ENCODE data around the gene MYH3. TPM values are rescaled to one million over a fixed set of nuclear protein-coding genes. Genes with fewer than 3 reads are reported as not detected.
A peak's percentile ranks its signal among the peaks of the same experiment; 100 is the strongest.

Gene MYH3
- total and polyA plus RNA-seq, 7 donors = 1.9 to 261 (median 5.8) TPM

GRCh38 chr17:10648381-10648780 lies 8.7 kb downstream of the MYH3 start:
- TF ChIP-seq, protein P1, sequence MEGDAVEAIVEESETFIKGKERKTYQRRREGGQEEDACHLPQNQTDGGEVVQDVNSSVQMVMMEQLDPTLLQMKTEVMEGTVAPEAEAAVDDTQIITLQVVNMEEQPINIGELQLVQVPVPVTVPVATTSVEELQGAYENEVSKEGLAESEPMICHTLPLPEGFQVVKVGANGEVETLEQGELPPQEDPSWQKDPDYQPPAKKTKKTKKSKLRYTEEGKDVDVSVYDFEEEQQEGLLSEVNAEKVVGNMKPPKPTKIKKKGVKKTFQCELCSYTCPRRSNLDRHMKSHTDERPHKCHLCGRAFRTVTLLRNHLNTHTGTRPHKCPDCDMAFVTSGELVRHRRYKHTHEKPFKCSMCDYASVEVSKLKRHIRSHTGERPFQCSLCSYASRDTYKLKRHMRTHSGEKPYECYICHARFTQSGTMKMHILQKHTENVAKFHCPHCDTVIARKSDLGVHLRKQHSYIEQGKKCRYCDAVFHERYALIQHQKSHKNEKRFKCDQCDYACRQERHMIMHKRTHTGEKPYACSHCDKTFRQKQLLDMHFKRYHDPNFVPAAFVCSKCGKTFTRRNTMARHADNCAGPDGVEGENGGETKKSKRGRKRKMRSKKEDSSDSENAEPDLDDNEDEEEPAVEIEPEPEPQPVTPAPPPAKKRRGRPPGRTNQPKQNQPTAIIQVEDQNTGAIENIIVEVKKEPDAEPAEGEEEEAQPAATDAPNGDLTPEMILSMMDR (IDR thresholded peaks at IDR 0.05) = no peak
- 90 to 91% (median 91%) methylated on average over 5 of the region's 5 CpGs for WGBS, 3 donors
- Histone ChIP-seq H3K27me3 (ENCODE audit: insufficient read depth in 3 of 3, low read length in 2 of 3) (no peaks in the 10 kb centered on the region), H3K36me3 (ENCODE audit: insufficient read depth in 1 of 2, low read depth in 1 of 2) (peaks cover 0 to 49% of the 10 kb centered on the region in 2 donors), H3K9me3 (no peaks in the 10 kb centered on the region), H3K4me1 (no peaks in the 10 kb centered on the region), H3K27ac (no peak overlapping the region), H3K4me3 (no peak overlapping the region)
- intact Hi-C loops (cut with DNase I) = loop anchor here in 1 of 2 donors (5.0 kb wide), 1 partner anchor 199 kb away; no protein-coding TSS in a partner anchor
- ATAC-seq (no peak), DNase-seq (no peak)

DNA sequence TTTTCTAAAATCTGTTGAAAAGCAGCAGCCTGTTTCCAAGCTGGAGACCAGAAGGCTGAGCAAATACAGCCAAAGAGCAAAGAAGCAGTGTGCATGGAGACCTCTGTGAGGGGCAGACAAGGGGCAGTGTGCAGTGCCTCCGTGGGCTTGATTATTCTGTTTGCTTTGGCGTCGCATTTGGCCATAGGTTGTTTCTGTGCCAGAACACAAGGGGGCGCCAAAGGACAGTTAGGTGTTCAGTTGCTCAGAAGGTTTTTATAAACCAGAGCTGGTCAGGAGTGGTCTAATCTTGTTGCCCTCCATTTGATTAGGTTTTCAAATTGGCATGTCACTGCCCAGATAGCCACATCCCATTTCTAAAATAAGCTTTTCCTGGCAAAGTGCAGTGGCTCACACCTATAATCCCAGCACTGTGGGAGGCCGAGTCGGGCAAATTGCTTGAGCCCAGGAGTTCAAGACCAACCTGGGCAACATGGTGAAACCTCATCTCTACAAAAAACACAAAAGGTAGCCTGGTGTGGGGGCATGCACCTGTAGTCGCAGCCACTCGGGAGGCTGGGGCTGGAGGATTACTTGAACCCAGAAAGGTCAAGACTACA lies 10.6 kb downstream of the MYH3 start:
- TF ChIP-seq, protein P1 (IDR thresholded peaks at IDR 0.05) = peak; percentile 87
- peaks cover 0 to 68% of the 10 kb centered on the region in 2 donors for H3K36me3 ChIP-seq (ENCODE audit: insufficient read depth in 1 of 2, low read depth in 1 of 2)
- H3K27ac ChIP-seq = no peak overlapping the region
- H3K4me3 ChIP-seq = no peak overlapping the region
- no peaks in the 10 kb centered on the region for H3K27me3 ChIP-seq (ENCODE audit: insufficient read depth in 3 of 3, low read length in 2 of 3)
- DNase-seq (peak; percentile 65 to 82), ATAC-seq (peak; percentile 72 to 89 (median 82))
- 34 to 39% (median 36%) methylated on average over 8 of the region's 8 CpGs for WGBS, 3 donors
- H3K9me3 ChIP-seq = no peaks in the 10 kb centered on the region
- no peaks in the 10 kb centered on the region for H3K4me1 ChIP-seq
- intact Hi-C loops (cut with DNase I) = loop anchor here (1.0 to 5.0 kb wide), 2 partner anchors 198 to 201 kb away; no protein-coding TSS in a partner anchor

GRCh38 chr17:10640475-10640874 lies 16.6 kb downstream of the MYH3 start:
- Histone ChIP-seq H3K4me3 (no peak overlapping the region), H3K27ac (no peak overlapping the region), H3K9me3 (no peaks in the 10 kb centered on the region), H3K4me1 (no peaks in the 10 kb centered on the region), H3K27me3 (ENCODE audit: insufficient read depth in 3 of 3, low read length in 2 of 3) (no peaks in the 10 kb centered on the region), H3K36me3 (ENCODE audit: insufficient read depth in 1 of 2, low read depth in 1 of 2) (peaks cover 2 to 93% of the 10 kb centered on the region in 2 donors)
- 25 to 73% (median 61%) methylated on average over 3 of the region's 3 CpGs for WGBS, 3 donors
- TF ChIP-seq, protein P1 (IDR thresholded peaks at IDR 0.05) = no peak
- DNase-seq (no peak), ATAC-seq (peak in 1 of 4 donors; percentile 36)
- intact Hi-C loops (cut with DNase I) = no loop called here

DNA sequence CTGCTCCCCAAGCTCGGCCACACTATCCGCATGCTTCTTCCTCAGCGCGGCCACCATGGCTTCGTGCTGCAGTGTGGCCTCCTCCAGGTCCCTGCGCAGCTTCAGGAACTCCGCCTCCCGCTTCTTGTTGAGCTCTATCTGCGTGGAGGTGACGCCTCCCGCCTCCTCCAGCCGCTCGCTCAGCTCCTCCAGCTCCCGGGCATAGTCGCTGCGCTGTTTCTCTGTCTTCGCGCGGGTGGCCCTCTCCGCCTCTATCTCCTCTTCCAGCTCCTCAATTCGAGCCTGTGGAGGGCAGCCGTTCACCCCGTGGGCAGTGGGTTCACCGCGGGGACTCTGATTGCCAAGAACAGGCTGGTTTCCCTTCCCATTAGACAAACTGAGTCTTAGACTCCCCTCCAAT lies 19.0 kb downstream of the MYH3 start:
- no peak for ATAC-seq
- no peaks in the 10 kb centered on the region for H3K4me1 ChIP-seq
- 91 to 94% (median 92%) methylated on average over 25 of the region's 25 CpGs for whole genome bisulfite sequencing, 3 donors
- TF ChIP-seq, protein P1 (IDR thresholded peaks at IDR 0.05) = no peak
- peaks cover 4 to 95% of the 10 kb centered on the region in 2 donors for H3K36me3 ChIP-seq (ENCODE audit: insufficient read depth in 1 of 2, low read depth in 1 of 2)
- DNase-seq = no peak
- H3K27me3 ChIP-seq (ENCODE audit: insufficient read depth in 3 of 3, low read length in 2 of 3) = no peaks in the 10 kb centered on the region
- no peak overlapping the region for H3K4me3 ChIP-seq
- H3K27ac ChIP-seq = no peak overlapping the region
- no peaks in the 10 kb centered on the region for H3K9me3 ChIP-seq
- intact Hi-C loops (cut with DNase I) = no loop called here

- H3K36me3 ChIP-seq (ENCODE audit: insufficient read depth in 1 of 2, low read depth in 1 of 2) = peaks cover 4 to 91% of the 10 kb centered on the region in 2 donors
- no peak for ATAC-seq
- no peak overlapping the region for H3K27ac ChIP-seq
- no peaks in the 10 kb centered on the region for H3K4me1 ChIP-seq
- no peak overlapping the region for H3K4me3 ChIP-seq
- TF ChIP-seq, protein P1 (IDR thresholded peaks at IDR 0.05) = no peak
- WGBS, 3 donors = 85 to 93% (median 92%) methylated on average over 14 of the region's 14 CpGs
- intact Hi-C loops (cut with DNase I) = no loop called here
- H3K27me3 ChIP-seq (ENCODE audit: insufficient read depth in 3 of 3, low read length in 2 of 3) = no peaks in the 10 kb centered on the region
- no peak for DNase-seq
- H3K9me3 ChIP-seq = no peaks in the 10 kb centered on the region
Measured at GRCh38 chr17:10635290-10635689, 21.8 kb downstream of the MYH3 start.
